Measurements from ENCODE around the gene HOXD9. TPM values are rescaled to one million over a fixed set of nuclear protein-coding genes. Genes with fewer than 3 reads are reported as not detected.

The HOXD9 gene
- total and polyA plus RNA-seq, 8 donors = 0.12 to 1.1 (median 0.34) TPM; not detected in 2

- no peaks in the 10 kb centered on the region for H3K9me3 ChIP-seq
- H3K4me1 ChIP-seq = no peaks in the 10 kb centered on the region
- H3K4me3 ChIP-seq = no peak overlapping the region
- H3K27ac ChIP-seq = no peak overlapping the region
- FAIRE-seq (no peak), DNase-seq (no peak), ATAC-seq (no peak)
- no peaks in the 10 kb centered on the region for H3K36me3 ChIP-seq
- H3K27me3 ChIP-seq = peaks cover 0 to 15% (median 5%) of the 10 kb centered on the region in 4 donors
- WGBS, 2 donors = 9 to 15% methylated on average over 29 to 32 of the region's 32 CpGs
- intact Hi-C loops (cut with DNase I) = loop anchor here in 1 of 3 donors (10.0 kb wide), 1 partner anchor 497 kb away; no protein-coding TSS in a partner anchor
- TF ChIP-seq, protein P1, sequence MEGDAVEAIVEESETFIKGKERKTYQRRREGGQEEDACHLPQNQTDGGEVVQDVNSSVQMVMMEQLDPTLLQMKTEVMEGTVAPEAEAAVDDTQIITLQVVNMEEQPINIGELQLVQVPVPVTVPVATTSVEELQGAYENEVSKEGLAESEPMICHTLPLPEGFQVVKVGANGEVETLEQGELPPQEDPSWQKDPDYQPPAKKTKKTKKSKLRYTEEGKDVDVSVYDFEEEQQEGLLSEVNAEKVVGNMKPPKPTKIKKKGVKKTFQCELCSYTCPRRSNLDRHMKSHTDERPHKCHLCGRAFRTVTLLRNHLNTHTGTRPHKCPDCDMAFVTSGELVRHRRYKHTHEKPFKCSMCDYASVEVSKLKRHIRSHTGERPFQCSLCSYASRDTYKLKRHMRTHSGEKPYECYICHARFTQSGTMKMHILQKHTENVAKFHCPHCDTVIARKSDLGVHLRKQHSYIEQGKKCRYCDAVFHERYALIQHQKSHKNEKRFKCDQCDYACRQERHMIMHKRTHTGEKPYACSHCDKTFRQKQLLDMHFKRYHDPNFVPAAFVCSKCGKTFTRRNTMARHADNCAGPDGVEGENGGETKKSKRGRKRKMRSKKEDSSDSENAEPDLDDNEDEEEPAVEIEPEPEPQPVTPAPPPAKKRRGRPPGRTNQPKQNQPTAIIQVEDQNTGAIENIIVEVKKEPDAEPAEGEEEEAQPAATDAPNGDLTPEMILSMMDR (IDR thresholded peaks at IDR 0.05) = no peak
Measured at GRCh38 chr2:176147210-176147799, 24.8 kb downstream of the HOXD9 start.

DNA sequence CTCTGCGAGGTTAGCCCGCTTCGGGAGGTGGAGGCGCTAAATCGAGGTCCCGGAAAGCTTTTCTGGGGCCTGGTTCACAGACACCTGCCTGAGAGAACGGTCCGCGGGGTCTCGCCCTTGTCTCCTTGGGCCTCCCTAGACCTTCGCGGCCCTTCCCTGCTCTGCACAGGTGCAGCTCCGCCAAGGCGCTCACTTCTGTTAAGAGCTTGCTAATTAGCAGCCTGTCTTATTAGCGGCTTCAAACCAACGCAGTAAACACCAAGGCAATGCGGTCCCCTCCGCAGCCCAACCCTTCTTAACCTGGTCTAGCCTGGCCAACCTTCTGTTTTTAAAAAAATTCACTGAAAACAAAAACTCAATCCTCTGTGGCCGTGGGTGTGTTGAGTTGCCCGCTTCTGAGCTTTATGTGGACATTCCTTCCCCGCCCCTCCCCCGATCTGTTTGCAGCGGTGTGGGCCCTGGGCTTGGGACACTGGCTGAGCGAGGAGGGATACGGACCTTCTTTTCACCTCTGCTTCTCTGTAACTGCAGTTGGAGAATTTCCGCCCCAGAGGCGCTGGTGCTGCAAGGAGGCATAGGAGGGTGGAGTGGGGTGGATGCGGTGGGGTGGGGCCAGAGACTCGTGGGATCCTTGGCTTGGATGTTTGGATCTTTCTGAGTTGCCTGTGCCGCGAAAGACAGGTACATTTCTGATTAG is 25.4 kb downstream of the HOXD9 start:
- H3K27me3 ChIP-seq = peaks cover 0 to 21% (median 8%) of the 10 kb centered on the region in 4 donors
- H3K9me3 ChIP-seq = no peaks in the 10 kb centered on the region
- DNase-seq (peak in 1 of 6 donors; percentile 52), FAIRE-seq (no peak), ATAC-seq (no peak)
- H3K27ac ChIP-seq = no peak overlapping the region
- no peaks in the 10 kb centered on the region for H3K36me3 ChIP-seq
- TF ChIP-seq, protein P1 (IDR thresholded peaks at IDR 0.05) = no peak
- H3K4me1 ChIP-seq = no peaks in the 10 kb centered on the region
- intact Hi-C loops (cut with DNase I) = loop anchor here in 1 of 3 donors (10.0 kb wide), 1 partner anchor 497 kb away; no protein-coding TSS in a partner anchor
- 11% methylated on average over 30 to 31 of the region's 31 CpGs for WGBS, 2 donors
- H3K4me3 ChIP-seq = no peak overlapping the region

DNA sequence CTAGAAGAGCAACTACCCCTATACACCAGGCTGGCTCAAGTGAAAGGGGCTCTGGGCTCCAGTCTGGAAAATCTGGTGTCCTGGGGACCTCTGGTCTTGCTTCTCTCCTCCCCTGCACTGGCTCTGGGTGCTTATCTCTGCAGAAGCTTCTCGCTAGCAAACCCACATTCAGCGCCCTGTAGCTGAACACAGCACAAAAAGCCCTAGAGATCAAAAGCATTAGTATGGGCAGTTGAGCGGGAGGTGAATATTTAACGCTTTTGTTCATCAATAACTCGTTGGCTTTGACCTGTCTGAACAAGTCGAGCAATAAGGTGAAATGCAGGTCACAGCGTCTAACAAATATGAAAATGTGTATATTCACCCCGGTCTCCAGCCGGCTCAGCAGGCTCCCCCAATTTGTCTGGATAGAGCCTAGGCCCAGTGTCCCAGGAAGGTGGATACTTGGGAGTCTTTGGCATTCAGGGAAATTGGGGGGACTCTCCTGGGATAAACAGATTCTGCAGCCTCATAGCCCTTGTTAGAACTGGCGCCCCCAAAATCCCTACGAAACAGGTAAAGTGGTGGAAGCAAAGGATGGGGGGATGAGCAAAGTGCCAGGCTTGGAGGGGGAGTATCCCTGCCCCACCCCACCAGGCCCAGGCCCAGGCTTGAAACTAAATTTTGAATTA is 26.4 kb downstream of the HOXD9 start:
- no peak for FAIRE-seq
- intact Hi-C loops (cut with DNase I) = loop anchor here in 1 of 3 donors (10.0 kb wide), 1 partner anchor 496 kb away; no protein-coding TSS in a partner anchor

DNA sequence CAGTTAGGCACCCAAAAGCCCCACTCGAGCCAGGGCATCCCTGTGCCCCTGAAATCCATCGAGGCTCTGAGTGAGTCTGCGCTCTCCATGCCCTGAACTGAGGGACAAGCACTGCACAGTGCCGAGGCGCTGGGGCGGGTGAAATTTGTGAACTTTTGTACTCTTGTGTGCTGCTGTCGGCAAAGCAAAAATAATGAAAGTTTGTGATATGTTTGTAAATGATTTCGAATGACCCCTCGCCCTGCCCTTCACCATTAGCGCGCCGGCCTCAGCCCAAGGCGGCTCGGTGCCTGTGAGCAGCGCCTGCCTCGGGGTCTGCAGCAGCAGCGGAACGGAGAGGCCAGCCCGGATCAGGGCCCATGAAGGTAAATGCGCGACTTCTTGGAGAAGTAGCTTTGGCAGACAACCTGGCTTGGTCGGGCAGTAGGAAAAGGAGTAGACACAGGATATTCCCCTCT is 27.0 kb downstream of the HOXD9 start:
- ATAC-seq = no peak
- H3K4me3 ChIP-seq = no peak overlapping the region
- TF ChIP-seq, protein P1 (IDR thresholded peaks at IDR 0.05) = no peak
- DNase-seq = no peak
- H3K4me1 ChIP-seq = no peaks in the 10 kb centered on the region
- H3K27ac ChIP-seq = no peak overlapping the region
- intact Hi-C loops (cut with DNase I) = loop anchor here in 1 of 3 donors (10.0 kb wide), 1 partner anchor 495 kb away; no protein-coding TSS in a partner anchor
- WGBS, 2 donors = 13 to 15% methylated on average over 22 of the region's 22 CpGs
- H3K36me3 ChIP-seq = no peaks in the 10 kb centered on the region
- H3K9me3 ChIP-seq = no peaks in the 10 kb centered on the region
- peaks cover 0 to 25% (median 10%) of the 10 kb centered on the region in 4 donors for H3K27me3 ChIP-seq
- no peak for FAIRE-seq

More for the DNA sequence above, 26.4 kb downstream of the HOXD9 start:
- Histone ChIP-seq H3K36me3 (no peaks in the 10 kb centered on the region), H3K27ac (no peak overlapping the region), H3K4me3 (no peak overlapping the region), H3K9me3 (no peaks in the 10 kb centered on the region), H3K27me3 (peaks cover 0 to 24% (median 8%) of the 10 kb centered on the region in 4 donors), H3K4me1 (no peaks in the 10 kb centered on the region)
- TF ChIP-seq, protein P1 (IDR thresholded peaks at IDR 0.05) = no peak
- DNase-seq (no peak), ATAC-seq (no peak)
- 18% methylated on average over 11 of the region's 11 CpGs for WGBS, 2 donors
